Osteoblast (primary cell): ENCODE results near the gene ME3. TPM values are rescaled to one million over a fixed set of nuclear protein-coding genes. Genes with fewer than 3 reads are reported as not detected.

Source experiments
- DNase-seq: peaks from one replicate; pipeline ENCODE4 v3.0.0; 2011; ENCODE audit warnings: low spot score, mixed read lengths; ENCODE audit not compliant: insufficient read length; ENCODE audit errors: missing footprints
- H2AFZ ChIP-seq: 2 replicates; pipeline ENCODE4 v1.6.0; 2011; ENCODE audit warnings: mild to moderate bottlenecking, low read length
- H3K27ac ChIP-seq: 2 replicates; pipeline ENCODE4 v1.5.1; 2011; ENCODE audit warnings: mild to moderate bottlenecking, low read depth, low read length, moderate library complexity
- H3K27me3 ChIP-seq: 2 replicates; pipeline ENCODE4 v1.6.0; 2012; ENCODE audit warnings: mild to moderate bottlenecking, control low read depth, inconsistent platforms, low read length, moderate library complexity; ENCODE audit not compliant: insufficient read depth
- H3K36me3 ChIP-seq: 2 replicates; pipeline ENCODE4 v1.5.1; 2011; ENCODE audit warnings: mild to moderate bottlenecking, low read length, control low read depth, moderate library complexity; ENCODE audit not compliant: insufficient read depth
- H3K4me1 ChIP-seq: 2 replicates; pipeline ENCODE4 v1.5.1; 2011; ENCODE audit warnings: mild to moderate bottlenecking, low read length, control low read depth, moderate library complexity; ENCODE audit not compliant: insufficient read depth
- H3K4me2 ChIP-seq: 2 replicates; pipeline ENCODE4 v1.6.0; 2011; ENCODE audit warnings: mild to moderate bottlenecking, low read length; ENCODE audit not compliant: insufficient read depth
- H3K4me3 ChIP-seq: fragments of 200-600 bp; sonication (generic); 3 replicates; pipeline ENCODE4 v1.5.1; 2012; ENCODE audit warnings: mild to moderate bottlenecking, low read length, inconsistent platforms; ENCODE audit not compliant: insufficient read depth
- H3K79me2 ChIP-seq: 2 replicates; pipeline ENCODE4 v1.6.0; 2012; ENCODE audit warnings: mild to moderate bottlenecking, low read length, control low read depth, inconsistent platforms; ENCODE audit not compliant: insufficient read depth
- H3K9me3 ChIP-seq: 2 replicates; pipeline ENCODE4 v1.5.1; 2011; ENCODE audit warnings: low read depth, low read length, control low read depth
- H4K20me1 ChIP-seq: 2 replicates; pipeline ENCODE4 v1.6.0; 2012; ENCODE audit warnings: mild to moderate bottlenecking, low read length, control low read depth; ENCODE audit not compliant: insufficient read depth
- total RNA-seq: library from RNA; depleted of rRNA; stranded (reverse); fragments of >200 nt; gene quantifications from 2 replicates; pipeline ENCODE4 v1.2.3, GENCODE V29; 2012
- TF ChIP-seq, protein P1 (sequence below): IDR thresholded peaks from 2 replicates; pipeline ENCODE4 v1.5.1; 2011; ENCODE audit warnings: mild to moderate bottlenecking, low read depth, low read length, moderate library complexity; ENCODE audit errors: extremely low read depth

Gene ME3
- total RNA-seq, 1 donor: 70.9 TPM

DNA sequence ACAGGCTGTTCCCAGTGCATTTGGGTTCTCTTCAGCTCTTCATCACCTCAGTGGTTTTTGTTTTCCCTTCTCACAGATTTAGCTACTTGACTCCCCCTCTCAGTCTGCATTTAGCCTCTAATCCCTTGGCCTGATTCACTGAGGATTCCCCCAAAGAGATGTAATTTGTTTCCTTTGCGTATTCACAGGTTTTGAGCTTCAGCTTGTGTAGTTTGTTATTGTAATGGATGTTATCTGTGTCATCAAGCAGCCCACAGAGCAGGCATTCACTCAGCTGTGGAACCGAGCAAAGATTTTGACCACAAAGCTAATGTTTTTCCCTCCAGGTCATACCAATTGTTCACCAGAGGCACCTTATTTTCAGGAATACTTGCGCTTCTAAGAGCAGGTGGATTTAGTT lies 6.4 kb upstream of the ME3 start:
- TF ChIP-seq, protein P1, sequence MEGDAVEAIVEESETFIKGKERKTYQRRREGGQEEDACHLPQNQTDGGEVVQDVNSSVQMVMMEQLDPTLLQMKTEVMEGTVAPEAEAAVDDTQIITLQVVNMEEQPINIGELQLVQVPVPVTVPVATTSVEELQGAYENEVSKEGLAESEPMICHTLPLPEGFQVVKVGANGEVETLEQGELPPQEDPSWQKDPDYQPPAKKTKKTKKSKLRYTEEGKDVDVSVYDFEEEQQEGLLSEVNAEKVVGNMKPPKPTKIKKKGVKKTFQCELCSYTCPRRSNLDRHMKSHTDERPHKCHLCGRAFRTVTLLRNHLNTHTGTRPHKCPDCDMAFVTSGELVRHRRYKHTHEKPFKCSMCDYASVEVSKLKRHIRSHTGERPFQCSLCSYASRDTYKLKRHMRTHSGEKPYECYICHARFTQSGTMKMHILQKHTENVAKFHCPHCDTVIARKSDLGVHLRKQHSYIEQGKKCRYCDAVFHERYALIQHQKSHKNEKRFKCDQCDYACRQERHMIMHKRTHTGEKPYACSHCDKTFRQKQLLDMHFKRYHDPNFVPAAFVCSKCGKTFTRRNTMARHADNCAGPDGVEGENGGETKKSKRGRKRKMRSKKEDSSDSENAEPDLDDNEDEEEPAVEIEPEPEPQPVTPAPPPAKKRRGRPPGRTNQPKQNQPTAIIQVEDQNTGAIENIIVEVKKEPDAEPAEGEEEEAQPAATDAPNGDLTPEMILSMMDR: no peak
- H3K79me2 ChIP-seq: no peaks in the 10 kb centered on the region
- H3K36me3 ChIP-seq: no peaks in the 10 kb centered on the region
- H3K4me1 ChIP-seq: peaks cover 10% of the 10 kb centered on the region
- no peaks in the 10 kb centered on the region for H3K27me3 ChIP-seq
- DNase-seq: peak; percentile 77
- H3K4me2 ChIP-seq: peak overlapping the region; percentile 30
- H2AFZ ChIP-seq: no peak overlapping the region
- no peaks in the 10 kb centered on the region for H4K20me1 ChIP-seq
- no peak overlapping the region for H3K27ac ChIP-seq
- H3K4me3 ChIP-seq: no peak overlapping the region
- no peaks in the 10 kb centered on the region for H3K9me3 ChIP-seq

DNA sequence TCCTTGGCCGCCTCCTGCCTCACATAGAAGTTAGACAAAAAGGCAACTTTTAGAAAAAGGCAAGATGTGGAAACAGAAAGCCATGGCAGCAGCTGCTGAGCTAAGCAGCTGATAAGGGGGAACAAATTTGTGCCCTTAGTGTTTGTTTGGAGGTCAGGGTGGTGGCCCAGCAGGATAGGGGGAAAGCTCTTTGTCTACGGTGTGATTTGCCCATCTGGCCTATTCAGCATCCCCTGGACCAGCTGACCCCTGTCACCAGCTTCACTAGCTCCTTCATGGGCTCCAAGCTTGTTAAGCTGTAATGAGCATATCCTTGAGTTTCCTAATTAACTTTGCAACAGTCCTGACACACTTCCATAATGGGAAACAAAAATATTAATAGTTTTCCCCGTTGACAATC lies 5.9 kb upstream of the ME3 start:
- no peak overlapping the region for H2AFZ ChIP-seq
- TF ChIP-seq, protein P1: no peak
- no peak for DNase-seq
- H3K36me3 ChIP-seq: no peaks in the 10 kb centered on the region
- H3K4me3 ChIP-seq: no peak overlapping the region
- H3K27ac ChIP-seq: no peak overlapping the region
- no peaks in the 10 kb centered on the region for H4K20me1 ChIP-seq
- H3K9me3 ChIP-seq: no peaks in the 10 kb centered on the region
- H3K4me1 ChIP-seq: peaks cover 10% of the 10 kb centered on the region
- no peaks in the 10 kb centered on the region for H3K27me3 ChIP-seq
- no peaks in the 10 kb centered on the region for H3K79me2 ChIP-seq
- H3K4me2 ChIP-seq: no peak overlapping the region

DNA sequence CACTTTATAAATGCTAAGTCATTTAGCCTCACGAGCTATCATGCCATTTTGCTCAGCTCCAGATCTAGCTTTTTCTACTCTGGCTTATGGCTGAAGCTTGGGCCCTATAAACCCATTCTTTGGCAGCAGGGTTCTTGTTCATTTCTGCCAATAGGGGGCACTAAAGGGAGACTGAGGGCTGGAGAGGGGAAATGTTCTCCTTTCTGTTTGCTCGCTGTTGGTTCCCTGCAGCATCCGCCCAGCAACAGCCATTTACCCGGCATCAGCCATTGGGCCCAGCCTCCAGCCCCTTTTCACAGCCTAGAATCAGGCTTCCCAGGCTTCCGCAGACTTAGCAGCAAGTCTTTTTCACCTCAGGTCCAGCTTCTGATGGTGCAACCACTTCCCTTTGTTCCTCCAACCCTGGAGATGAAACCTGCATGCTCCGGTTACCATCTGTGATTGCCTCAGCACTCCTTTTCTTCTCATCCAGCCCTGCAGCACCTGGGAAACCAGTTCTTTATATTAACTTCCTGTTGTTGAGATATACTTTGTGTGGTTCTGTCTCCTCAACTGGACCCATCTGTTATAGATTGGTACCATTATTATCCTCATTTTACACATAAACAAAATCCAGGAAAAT lies 4.2 kb upstream of the ME3 start:
- H3K27ac ChIP-seq: no peak overlapping the region
- TF ChIP-seq, protein P1: peak; percentile 48

DNA sequence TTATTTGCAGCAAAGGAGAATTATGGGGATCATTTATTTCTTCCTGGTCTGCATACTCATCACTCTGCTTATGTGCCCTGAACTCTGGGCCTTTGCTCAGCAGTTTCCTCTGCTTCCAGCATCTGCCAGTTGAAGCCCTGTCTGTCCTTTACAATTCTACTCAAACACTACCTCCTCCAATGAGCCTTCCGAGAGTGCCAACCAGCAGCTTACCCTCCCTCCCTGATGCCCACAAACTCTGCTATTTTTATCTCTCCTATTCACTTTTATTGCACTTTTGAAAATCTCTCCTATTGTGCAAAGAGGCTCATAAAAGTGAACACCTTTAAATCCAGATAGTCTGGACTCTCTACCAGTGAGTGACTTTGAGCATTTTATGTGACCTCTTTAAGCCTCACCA lies 3.6 kb upstream of the ME3 start:
- H2AFZ ChIP-seq: no peak overlapping the region
- no peaks in the 10 kb centered on the region for H3K9me3 ChIP-seq
- TF ChIP-seq, protein P1: no peak
- no peaks in the 10 kb centered on the region for H3K36me3 ChIP-seq
- no peaks in the 10 kb centered on the region for H3K27me3 ChIP-seq
- DNase-seq: no peak
- no peaks in the 10 kb centered on the region for H4K20me1 ChIP-seq
- no peaks in the 10 kb centered on the region for H3K79me2 ChIP-seq
- H3K4me3 ChIP-seq: no peak overlapping the region
- H3K27ac ChIP-seq: no peak overlapping the region
- no peak overlapping the region for H3K4me2 ChIP-seq
- H3K4me1 ChIP-seq: peaks cover 21% of the 10 kb centered on the region

More for the DNA sequence above, 4.2 kb upstream of the ME3 start:
- H3K36me3 ChIP-seq: no peaks in the 10 kb centered on the region
- H3K4me3 ChIP-seq: no peak overlapping the region
- H3K4me2 ChIP-seq: no peak overlapping the region
- no peaks in the 10 kb centered on the region for H3K27me3 ChIP-seq
- peaks cover 17% of the 10 kb centered on the region for H3K4me1 ChIP-seq
- no peak for DNase-seq
- H4K20me1 ChIP-seq: no peaks in the 10 kb centered on the region
- H3K9me3 ChIP-seq: no peaks in the 10 kb centered on the region
- no peaks in the 10 kb centered on the region for H3K79me2 ChIP-seq
- no peak overlapping the region for H2AFZ ChIP-seq
